AG04450 (cell line): ENCODE measurements around the gene STEAP3. TPM values are rescaled to one million over a fixed set of nuclear protein-coding genes. Genes with fewer than 3 reads are reported as not detected.
A peak's percentile ranks its signal among the peaks of the same experiment; 100 is the strongest.

ENCODE experiments used
- CTCF ChIA-PET: fragments of 300-600, 350-600 bp; formaldehyde crosslinking; extraction: SDS; loops from one replicate; lab custom pipeline; 2022; ENCODE audit warnings: antibody characterized with exemption, inconsistent platforms; lab: Charles Lee
- POLR2A ChIA-PET: fragments of 350-600 bp; formaldehyde crosslinking; extraction: SDS; loops from one replicate; lab custom pipeline; 2021; ENCODE audit warnings: antibody characterized with exemption, inconsistent platforms; lab: Yijun Ruan, JAX
- DNase-seq: peaks from one replicate; pipeline ENCODE4 v3.0.0-alpha.2; 2011; ENCODE audit warnings: low read depth, low spot score
- H3K27ac ChIP-seq: one replicate; pipeline ENCODE4 v1.5.1; 2012; ENCODE audit warnings: low read depth, low read length, control low read depth
- H3K27me3 ChIP-seq: one replicate; pipeline ENCODE4 v1.6.0; 2012; ENCODE audit warnings: low read length; ENCODE audit not compliant: control insufficient read depth, insufficient read depth
- H3K4me3 ChIP-seq: 2 replicates; pipeline ENCODE4 v1.5.1; 2011; ENCODE audit warnings: mild to moderate bottlenecking, low read depth, low read length, control low read depth
- H3K9me3 ChIP-seq: 2 replicates; pipeline ENCODE4 v1.5.1; 2012; ENCODE audit warnings: low read length; ENCODE audit not compliant: control insufficient read depth, insufficient read depth
- CTCF ChIP-seq: IDR thresholded peaks from 2 replicates; pipeline ENCODE4 v1.5.1; 2011; ENCODE audit warnings: low read depth, low read length, control low read depth, inconsistent platforms
- polyA plus RNA-seq: library from polyadenylated mRNA; depleted of rRNA; stranded (reverse); fragments of >200 nt; gene quantifications from 2 replicates; pipeline ENCODE4 v1.2.3, GENCODE V29; 2011

Gene STEAP3
- polyA plus RNA-seq, 1 experiment = 34.3 TPM

GRCh38 chr2:119263025-119263424 is 39.4 kb downstream of the STEAP3 start:
- no peak for DNase-seq
- no peak overlapping the region for H3K4me3 ChIP-seq
- no peak for TF ChIP-seq CTCF
- ChIA-PET CTCF (no interaction called here), POLR2A (no interaction called here)
- H3K9me3 ChIP-seq = no peaks in the 10 kb centered on the region
- no peaks in the 10 kb centered on the region for H3K27me3 ChIP-seq
- no peak overlapping the region for H3K27ac ChIP-seq

- Histone ChIP-seq H3K4me3 (no peak overlapping the region), H3K27ac (no peak overlapping the region), H3K9me3 (no peaks in the 10 kb centered on the region), H3K27me3 (no peaks in the 10 kb centered on the region)
- CTCF ChIA-PET = interaction anchor here (0.6 to 4.2 kb wide), 10 partner anchors 8 to 251 kb away, joined by 3 to 43 read pairs (median 4); no protein-coding TSS in a partner anchor
- no peak for DNase-seq
- POLR2A ChIA-PET = no interaction called here
- no peak for TF ChIP-seq CTCF
Observed at GRCh38 chr2:119263656-119264055, 40.0 kb downstream of the STEAP3 start.

GRCh38 chr2:119264781-119265692 is 41.4 kb downstream of the STEAP3 start:
- ChIA-PET CTCF (interaction anchor here (0.6 to 4.2 kb wide), 24 partner anchors 9 to 802 kb away, joined by 3 to 43 read pairs (median 4); no protein-coding TSS in a partner anchor), POLR2A (no interaction called here)
- Histone ChIP-seq H3K4me3 (no peak overlapping the region), H3K9me3 (no peaks in the 10 kb centered on the region), H3K27me3 (no peaks in the 10 kb centered on the region), H3K27ac (no peak overlapping the region)
- peak; percentile 88 for TF ChIP-seq CTCF
- DNase-seq = no peak

GRCh38 chr2:119265693-119266066 is 42.0 kb downstream of the STEAP3 start:
- Histone ChIP-seq H3K27ac (no peak overlapping the region), H3K9me3 (no peaks in the 10 kb centered on the region), H3K27me3 (no peaks in the 10 kb centered on the region), H3K4me3 (no peak overlapping the region)
- ChIA-PET POLR2A (no interaction called here), CTCF (interaction anchor here (0.6 to 4.2 kb wide), 12 partner anchors 17 to 255 kb away, joined by 3 to 43 read pairs (median 6); no protein-coding TSS in a partner anchor)
- DNase-seq = no peak
- TF ChIP-seq CTCF = no peak

GRCh38 chr2:119266091-119266589 is 42.5 kb downstream of the STEAP3 start:
- Histone ChIP-seq H3K27me3 (no peaks in the 10 kb centered on the region), H3K9me3 (no peaks in the 10 kb centered on the region), H3K4me3 (no peak overlapping the region), H3K27ac (no peak overlapping the region)
- ChIA-PET CTCF (interaction anchor here (0.8 to 4.2 kb wide), 12 partner anchors 9 to 256 kb away, joined by 3 to 43 read pairs (median 6); no protein-coding TSS in a partner anchor), POLR2A (no interaction called here)
- no peak for TF ChIP-seq CTCF
- no peak for DNase-seq
